ENCODE data around the gene GAPVD1. TPM values are rescaled to one million over a fixed set of nuclear protein-coding genes. Genes with fewer than 3 reads are reported as not detected.

GAPVD1 gene
- total RNA-seq, 1 donor from 2014 or later, result 33.4 TPM

DNA sequence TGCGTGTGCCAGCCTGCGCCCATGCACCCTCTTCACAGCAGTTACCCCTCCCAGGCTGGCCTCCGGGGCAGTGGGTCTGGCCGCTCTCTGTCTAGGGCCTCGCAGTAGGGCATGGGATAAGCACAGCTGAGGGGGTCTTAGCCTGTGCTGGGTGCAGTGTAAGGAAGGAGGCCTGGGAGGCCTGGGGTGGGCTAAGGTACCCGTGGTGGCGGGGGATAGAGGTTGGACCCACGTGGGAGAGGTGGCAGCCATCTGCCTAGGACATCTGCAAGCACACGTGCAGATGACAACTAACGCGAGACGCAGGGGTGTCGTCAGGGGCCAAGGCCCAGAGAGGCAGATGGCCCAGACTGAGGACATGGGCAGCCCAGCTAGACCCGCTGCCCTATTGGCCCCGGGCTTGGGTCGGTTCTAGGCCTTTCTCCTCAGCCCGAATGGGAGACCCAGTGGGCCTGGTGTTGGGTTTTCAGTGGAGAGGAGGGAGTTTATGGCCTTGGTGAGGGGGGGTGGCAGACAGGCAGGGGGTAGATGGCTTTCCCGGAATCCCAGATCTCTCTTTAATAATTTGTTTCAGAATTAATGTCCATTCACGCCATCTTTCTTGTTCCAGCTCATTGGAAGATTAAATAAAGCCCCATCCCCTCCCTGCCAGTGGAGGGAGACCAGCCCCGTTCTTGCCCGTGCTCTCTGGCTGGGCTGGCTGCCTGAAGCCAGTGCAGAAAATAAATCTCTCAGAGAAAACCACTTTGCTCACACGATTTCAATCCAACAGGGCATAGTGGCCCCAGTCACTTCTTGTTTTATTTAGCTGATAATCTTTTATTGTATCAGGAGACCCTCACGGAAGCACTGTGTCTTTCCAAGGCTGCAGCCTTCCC, 154.2 kb downstream of the GAPVD1 start:
- Histone ChIP-seq H3K27me3 (ENCODE audit: low read depth) (no peaks in the 10 kb centered on the region), H3K4me1 (no peaks in the 10 kb centered on the region), H3K4me3 (no peak overlapping the region), H3K9me3 (replicated peaks) (no peaks in the 10 kb centered on the region), H3K27ac (replicated peaks) (no peak overlapping the region), H3K36me3 (no peaks in the 10 kb centered on the region)
- intact Hi-C loops (cut with micrococcal nuclease), result no loop called here
- DNase-seq, result no peak
- TF ChIP-seq, protein P1, sequence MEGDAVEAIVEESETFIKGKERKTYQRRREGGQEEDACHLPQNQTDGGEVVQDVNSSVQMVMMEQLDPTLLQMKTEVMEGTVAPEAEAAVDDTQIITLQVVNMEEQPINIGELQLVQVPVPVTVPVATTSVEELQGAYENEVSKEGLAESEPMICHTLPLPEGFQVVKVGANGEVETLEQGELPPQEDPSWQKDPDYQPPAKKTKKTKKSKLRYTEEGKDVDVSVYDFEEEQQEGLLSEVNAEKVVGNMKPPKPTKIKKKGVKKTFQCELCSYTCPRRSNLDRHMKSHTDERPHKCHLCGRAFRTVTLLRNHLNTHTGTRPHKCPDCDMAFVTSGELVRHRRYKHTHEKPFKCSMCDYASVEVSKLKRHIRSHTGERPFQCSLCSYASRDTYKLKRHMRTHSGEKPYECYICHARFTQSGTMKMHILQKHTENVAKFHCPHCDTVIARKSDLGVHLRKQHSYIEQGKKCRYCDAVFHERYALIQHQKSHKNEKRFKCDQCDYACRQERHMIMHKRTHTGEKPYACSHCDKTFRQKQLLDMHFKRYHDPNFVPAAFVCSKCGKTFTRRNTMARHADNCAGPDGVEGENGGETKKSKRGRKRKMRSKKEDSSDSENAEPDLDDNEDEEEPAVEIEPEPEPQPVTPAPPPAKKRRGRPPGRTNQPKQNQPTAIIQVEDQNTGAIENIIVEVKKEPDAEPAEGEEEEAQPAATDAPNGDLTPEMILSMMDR (IDR thresholded peaks at IDR 0.05; ENCODE audit: borderline replicate concordance), result peak; percentile 23

DNA sequence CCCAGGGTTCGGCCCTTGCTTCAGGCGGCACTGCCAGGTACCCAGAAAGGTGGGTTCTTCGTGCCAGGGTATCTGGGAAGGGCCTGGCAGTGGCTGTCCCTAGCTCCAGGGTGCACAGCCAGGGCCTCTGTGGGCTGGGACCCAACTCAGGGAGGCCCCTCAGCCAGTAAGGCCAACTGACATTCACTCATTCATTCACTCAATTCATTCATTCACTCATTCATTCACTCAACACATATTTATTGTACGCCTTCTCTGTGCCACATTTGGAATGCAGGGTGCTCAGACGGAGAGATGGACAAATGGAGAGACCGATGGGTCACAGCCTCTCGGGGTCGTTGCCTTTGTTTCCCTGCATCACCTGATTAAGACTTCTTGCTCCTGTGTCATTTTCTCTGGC, 154.9 kb downstream of the GAPVD1 start:
- Histone ChIP-seq H3K4me1 (no peaks in the 10 kb centered on the region), H3K27ac (replicated peaks) (no peak overlapping the region), H3K4me3 (no peak overlapping the region), H3K9me3 (replicated peaks) (no peaks in the 10 kb centered on the region), H3K36me3 (no peaks in the 10 kb centered on the region), H3K27me3 (ENCODE audit: low read depth) (no peaks in the 10 kb centered on the region)
- TF ChIP-seq, protein P1 (IDR thresholded peaks at IDR 0.05; ENCODE audit: borderline replicate concordance), result no peak
- DNase-seq, result no peak
- intact Hi-C loops (cut with micrococcal nuclease), result no loop called here

Other genes starting within 250 kb of the GAPVD1 start
- gene SCAI, start 118.3 kb upstream of the GAPVD1 start, total RNA-seq, result 2.7 TPM
- 36.4 TPM for gene PPP6C, start 72.0 kb upstream of the GAPVD1 start, total RNA-seq
- 9.7 TPM for gene RABEPK, start 61.3 kb upstream of the GAPVD1 start, total RNA-seq
- 202 TPM for gene HSPA5, start 20.5 kb upstream of the GAPVD1 start, total RNA-seq